Bronchial epithelial cell (primary cell): ENCODE results near the gene BAX. TPM values are rescaled to one million over a fixed set of nuclear protein-coding genes. Genes with fewer than 3 reads are reported as not detected.
"Not testable (repeated sequence)": the region's sequence is repeated elsewhere in the genome, so short reads cannot be mapped to it uniquely, and the experiment has no call there.

Source experiments
- DNase-seq: peaks from one replicate; pipeline ENCODE4 v3.0.0-alpha.2; 2010; ENCODE audit warnings: low read depth
- FAIRE-seq: peaks from 2 replicates; lab custom pipeline; 2011; peaks lifted over from hg19 to GRCh38; lab: Jason Lieb, UNC
- H3K27me3 ChIP-seq: 2 replicates; pipeline ENCODE4 v1.5.1; 2011; ENCODE audit warnings: low read length; ENCODE audit not compliant: control insufficient read depth, insufficient read depth
- H3K36me3 ChIP-seq: 2 replicates; pipeline ENCODE4 v1.5.1; 2011; ENCODE audit warnings: low read length; ENCODE audit not compliant: control insufficient read depth, insufficient read depth
- H3K4me3 ChIP-seq: 2 replicates; pipeline ENCODE4 v1.5.1; 2011; ENCODE audit warnings: mild to moderate bottlenecking, low read depth, low read length, control low read depth
- total RNA-seq: library from RNA; depleted of rRNA; stranded (reverse); fragments of >200 nt; gene quantifications from 2 replicates; pipeline ENCODE4 v1.2.1, GENCODE V29; 2014
- TF ChIP-seq, protein P1 (sequence below): IDR thresholded peaks from 2 replicates; pipeline ENCODE4 v1.5.1; 2011; ENCODE audit warnings: mild to moderate bottlenecking, moderate library complexity, low read length, control low read depth, inconsistent platforms; ENCODE audit not compliant: insufficient read depth, severe bottlenecking

Gene BAX
- total RNA-seq, result 64.8 and 68.2 TPM in 2 replicates

DNA sequence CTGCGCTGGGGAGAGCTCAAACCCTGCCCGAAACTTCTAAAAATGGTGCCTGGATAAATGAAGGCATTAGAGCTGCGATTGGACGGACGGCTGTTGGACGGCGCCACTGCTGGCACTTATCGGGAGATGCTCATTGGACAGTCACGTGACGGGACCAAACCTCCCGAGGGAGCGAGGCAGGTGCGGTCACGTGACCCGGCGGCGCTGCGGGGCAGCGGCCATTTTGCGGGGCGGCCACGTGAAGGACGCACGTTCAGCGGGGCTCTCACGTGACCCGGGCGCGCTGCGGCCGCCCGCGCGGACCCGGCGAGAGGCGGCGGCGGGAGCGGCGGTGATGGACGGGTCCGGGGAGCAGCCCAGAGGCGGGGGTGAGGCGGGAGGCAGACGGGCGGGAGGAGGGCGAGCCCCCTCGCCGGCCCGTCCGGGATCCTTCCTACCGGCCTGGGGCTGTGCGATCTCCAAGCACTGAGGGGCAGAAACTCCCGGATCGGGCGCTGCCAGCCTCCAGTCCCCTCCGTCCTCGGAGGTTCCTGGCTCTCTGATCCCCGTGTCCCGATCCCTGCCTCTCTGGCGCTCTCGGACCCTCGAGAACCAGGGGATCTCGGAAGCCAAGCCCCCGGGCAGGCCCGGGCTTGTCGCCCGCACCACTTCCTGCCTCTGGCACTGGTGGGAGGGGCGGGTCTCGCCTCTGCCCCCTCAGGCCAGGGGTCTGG lies at the start of gene BAX:
BAX (plus strand) TSS at position 281 of the 713 bp plus-strand sequence; CDS start at position 335, 54 bp downstream.
- H3K27me3 ChIP-seq, result no peaks in the 10 kb centered on the region
- DNase-seq, result peak; percentile 87
- FAIRE-seq, result no peak
- peak within 1 kb of the TSS; percentile 73 for H3K4me3 ChIP-seq
- TF ChIP-seq, protein P1, sequence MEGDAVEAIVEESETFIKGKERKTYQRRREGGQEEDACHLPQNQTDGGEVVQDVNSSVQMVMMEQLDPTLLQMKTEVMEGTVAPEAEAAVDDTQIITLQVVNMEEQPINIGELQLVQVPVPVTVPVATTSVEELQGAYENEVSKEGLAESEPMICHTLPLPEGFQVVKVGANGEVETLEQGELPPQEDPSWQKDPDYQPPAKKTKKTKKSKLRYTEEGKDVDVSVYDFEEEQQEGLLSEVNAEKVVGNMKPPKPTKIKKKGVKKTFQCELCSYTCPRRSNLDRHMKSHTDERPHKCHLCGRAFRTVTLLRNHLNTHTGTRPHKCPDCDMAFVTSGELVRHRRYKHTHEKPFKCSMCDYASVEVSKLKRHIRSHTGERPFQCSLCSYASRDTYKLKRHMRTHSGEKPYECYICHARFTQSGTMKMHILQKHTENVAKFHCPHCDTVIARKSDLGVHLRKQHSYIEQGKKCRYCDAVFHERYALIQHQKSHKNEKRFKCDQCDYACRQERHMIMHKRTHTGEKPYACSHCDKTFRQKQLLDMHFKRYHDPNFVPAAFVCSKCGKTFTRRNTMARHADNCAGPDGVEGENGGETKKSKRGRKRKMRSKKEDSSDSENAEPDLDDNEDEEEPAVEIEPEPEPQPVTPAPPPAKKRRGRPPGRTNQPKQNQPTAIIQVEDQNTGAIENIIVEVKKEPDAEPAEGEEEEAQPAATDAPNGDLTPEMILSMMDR, result no peak
- peaks cover 2% of the 10 kb centered on the region for H3K36me3 ChIP-seq

DNA sequence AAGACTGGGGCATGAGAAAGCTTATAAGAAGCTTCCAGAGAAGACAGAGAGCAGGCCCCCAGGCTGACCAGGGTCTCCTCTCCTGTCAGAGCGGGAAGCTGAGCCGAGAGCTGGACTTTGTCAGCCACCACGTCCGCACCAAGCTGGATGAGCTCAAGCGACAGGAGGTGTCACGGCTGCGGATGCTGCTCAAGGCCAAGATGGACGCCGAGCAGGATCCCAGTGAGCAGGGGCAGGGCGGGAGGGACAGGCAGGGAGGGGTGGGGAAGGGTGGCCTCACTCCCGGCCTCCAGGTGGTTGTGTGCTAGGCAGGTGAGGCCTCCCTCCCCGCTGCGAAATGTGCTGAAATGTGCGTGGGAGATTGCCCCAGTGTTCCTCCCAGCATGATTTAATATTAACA lies 49.0 kb upstream of the BAX start:
- H3K27me3 ChIP-seq, result no peaks in the 10 kb centered on the region
- no peak for DNase-seq
- TF ChIP-seq, protein P1, result no peak
- no peak for FAIRE-seq
- H3K36me3 ChIP-seq, result peaks cover 17% of the 10 kb centered on the region
- H3K4me3 ChIP-seq, result no peak overlapping the region

DNA sequence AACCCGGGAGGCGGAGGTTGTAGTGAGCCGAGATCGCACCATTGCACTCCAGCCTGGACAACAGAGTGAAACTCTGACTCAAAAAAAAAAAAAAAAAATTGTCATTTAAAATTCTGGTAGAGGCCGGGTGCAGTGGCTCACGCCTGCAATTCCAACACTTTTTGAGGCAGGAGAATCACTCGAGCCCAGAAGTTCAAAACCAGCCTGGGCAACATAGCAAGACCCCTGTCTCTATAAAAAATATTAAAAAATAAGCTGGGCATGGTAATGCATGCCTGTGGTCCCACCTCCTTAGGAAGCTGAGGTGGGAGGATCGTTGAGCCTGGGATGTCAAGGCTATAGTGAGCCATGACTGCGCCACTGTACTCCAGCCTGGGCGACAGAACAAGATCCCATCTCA lies 48.4 kb upstream of the BAX start:
- TF ChIP-seq, protein P1, result no peak
- no peaks in the 10 kb centered on the region for H3K27me3 ChIP-seq
- DNase-seq (no peak), FAIRE-seq (no peak)
- peaks cover 20% of the 10 kb centered on the region for H3K36me3 ChIP-seq
- no peak overlapping the region for H3K4me3 ChIP-seq

DNA sequence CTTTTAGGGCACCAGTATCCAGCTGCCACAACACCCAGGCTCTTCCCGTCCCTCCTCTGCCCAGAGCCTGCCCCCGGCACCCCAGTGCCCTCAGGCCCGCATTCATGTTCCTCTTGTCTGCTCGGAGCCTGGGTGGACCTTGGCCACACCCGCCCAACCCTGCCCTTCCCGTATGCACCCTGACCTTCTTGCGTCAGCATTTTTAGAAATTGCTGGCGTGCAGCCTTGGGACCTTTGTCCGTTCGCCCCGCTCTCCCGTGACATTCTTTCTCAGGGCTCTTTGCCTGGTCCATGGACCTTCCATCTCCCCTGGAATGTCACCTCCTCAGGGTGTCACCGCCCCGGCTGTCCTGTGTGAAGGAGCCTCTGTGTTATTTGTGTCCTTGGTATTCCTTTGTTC lies 47.0 kb upstream of the BAX start:
- FAIRE-seq, result no peak
- Histone ChIP-seq H3K4me3 (no peak overlapping the region), H3K27me3 (no peaks in the 10 kb centered on the region), H3K36me3 (peaks cover 16% of the 10 kb centered on the region)
- no peak for DNase-seq
- TF ChIP-seq, protein P1, result no peak

DNA sequence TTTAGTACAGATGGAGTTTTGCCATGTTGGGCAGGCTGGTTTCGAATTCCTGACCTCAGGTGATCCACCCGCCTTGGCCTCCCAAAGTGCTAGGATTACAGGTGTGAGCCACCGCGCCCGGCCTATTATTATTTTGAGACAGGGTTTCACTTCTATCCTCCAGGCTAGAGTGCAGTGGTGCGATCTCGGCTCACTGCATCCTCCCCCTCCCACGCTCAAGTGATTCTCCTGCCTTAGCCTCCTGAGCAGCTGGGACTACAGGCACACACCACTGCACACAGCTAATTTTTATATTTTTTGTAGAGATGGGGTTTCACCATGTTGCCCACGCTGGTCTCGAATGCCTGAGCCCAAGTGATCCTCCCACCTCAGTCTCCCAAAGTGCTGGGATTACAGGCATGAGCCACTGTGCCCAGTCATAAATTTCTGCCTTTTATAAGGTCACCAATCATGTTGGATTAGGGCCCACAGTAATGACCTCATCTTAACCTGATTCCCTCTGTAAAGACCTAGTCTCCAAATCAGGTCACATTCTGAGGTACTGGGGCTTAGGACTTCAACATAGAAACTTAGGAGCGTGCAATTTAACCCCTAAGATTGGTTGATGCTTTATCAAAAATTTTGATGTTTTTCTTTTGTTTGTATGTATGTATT lies 45.1 kb upstream of the BAX start:
- DNase-seq, H3K27me3 ChIP-seq, H3K4me3 ChIP-seq, FAIRE-seq: not testable (repeated sequence)
- H3K36me3 ChIP-seq, result peaks cover 30% of the 10 kb centered on the region

DNA sequence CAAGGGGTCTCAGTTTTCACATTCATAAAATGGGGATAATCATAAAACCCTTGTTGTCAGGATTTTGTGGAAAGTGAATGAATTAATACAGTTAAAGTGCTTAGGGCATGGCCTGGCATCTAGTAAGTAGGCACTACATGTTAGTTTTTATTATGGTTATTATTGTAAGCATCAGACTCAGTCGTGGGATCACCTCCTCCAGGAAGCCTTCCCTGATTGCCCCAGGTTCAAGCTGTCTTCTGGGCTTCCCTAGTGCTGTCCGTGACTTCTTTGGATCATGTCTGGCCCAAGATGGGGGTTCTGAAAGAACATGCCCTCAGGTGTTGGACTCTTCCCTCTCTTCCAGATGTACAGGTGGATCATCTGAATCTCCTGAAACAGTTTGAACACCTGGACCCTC lies 43.9 kb upstream of the BAX start:
- Histone ChIP-seq H3K27me3 (no peaks in the 10 kb centered on the region), H3K4me3 (no peak overlapping the region), H3K36me3 (peaks cover 24% of the 10 kb centered on the region)
- TF ChIP-seq, protein P1, result no peak
- no peak for DNase-seq
- FAIRE-seq, result no peak
